ENCODE results near the gene PCCB. TPM values are rescaled to one million over a fixed set of nuclear protein-coding genes. Genes with fewer than 3 reads are reported as not detected.
"Not testable (repeated sequence)": the region's sequence is repeated elsewhere in the genome, so short reads cannot be mapped to it uniquely, and the experiment has no call there.

Gene PCCB
- total RNA-seq, 1 donor, result 14.9 TPM

DNA sequence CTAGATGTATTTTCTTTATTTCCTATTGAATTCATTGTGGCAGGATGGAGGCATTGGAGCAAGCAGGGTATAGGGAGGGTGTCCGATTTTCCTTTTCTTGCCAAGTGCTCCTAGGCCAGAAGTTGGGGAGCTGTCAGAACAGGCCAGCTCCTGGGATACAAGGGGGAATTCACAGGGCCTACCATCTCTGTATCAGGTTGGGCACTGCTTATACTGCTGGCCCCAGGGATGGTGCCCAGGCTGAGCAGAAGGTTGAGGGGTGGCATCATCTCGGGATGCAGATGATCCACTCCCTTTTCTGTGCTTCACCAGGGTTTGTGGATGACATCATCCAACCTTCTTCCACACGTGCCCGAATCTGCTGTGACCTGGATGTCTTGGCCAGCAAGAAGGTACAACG, 79.5 kb downstream of the PCCB start:
- no peak overlapping the region for H3K4me3 ChIP-seq (ENCODE audit: low read length)
- H3K4me1 ChIP-seq (ENCODE audit: insufficient read depth, low read length), result no peaks in the 10 kb centered on the region
- H3K27me3 ChIP-seq (ENCODE audit: insufficient read depth, low read length), result no peaks in the 10 kb centered on the region
- no peaks in the 10 kb centered on the region for H3K9me3 ChIP-seq (ENCODE audit: low read depth, low read length)

DNA sequence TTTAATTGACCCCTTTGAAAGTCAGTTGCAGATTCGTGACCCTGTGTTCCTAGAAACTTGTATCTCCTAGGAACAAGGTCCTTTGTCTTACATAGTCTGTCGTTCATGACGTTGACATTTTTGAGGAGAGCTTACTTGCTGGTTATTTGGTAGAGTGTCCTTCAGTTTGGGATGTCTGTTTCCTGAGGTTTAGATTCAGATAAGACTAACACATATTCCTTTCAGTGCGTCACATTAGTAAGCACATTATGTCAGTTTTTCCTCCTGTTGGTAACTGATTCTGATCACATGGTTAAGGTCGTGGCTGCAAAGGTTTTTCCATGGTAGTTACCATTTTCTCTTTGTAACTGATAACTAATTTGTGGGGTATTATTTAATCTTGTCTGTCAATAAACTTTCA, 80.8 kb downstream of the PCCB start:
- no peak overlapping the region for H3K4me3 ChIP-seq (ENCODE audit: low read length)
- H3K9me3 ChIP-seq (ENCODE audit: low read depth, low read length), result no peaks in the 10 kb centered on the region
- no peaks in the 10 kb centered on the region for H3K4me1 ChIP-seq (ENCODE audit: insufficient read depth, low read length)
- H3K27me3 ChIP-seq (ENCODE audit: insufficient read depth, low read length), result no peaks in the 10 kb centered on the region

DNA sequence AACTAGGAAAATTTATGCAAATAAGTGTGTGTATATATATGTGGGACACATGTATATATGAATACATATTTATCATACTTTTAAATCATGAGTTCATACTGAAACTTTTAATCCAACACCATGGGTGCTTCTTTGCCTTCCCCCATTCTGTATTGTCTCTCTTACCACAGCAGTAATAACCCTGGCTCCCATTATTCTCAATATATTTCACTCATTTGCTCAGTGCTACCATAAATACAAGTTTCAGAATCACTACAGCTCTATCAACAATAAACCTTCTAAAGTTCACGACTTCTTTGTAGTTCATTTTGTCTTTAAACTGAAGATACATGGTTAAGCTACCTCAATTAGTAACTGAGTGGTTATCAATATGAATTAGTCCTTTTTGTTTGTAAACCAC, 82.2 kb downstream of the PCCB start:
- Histone ChIP-seq H3K4me3 (ENCODE audit: low read length) (no peak overlapping the region), H3K9me3 (ENCODE audit: low read depth, low read length) (no peaks in the 10 kb centered on the region), H3K4me1 (ENCODE audit: insufficient read depth, low read length) (no peaks in the 10 kb centered on the region), H3K27me3 (ENCODE audit: insufficient read depth, low read length) (no peaks in the 10 kb centered on the region)

DNA sequence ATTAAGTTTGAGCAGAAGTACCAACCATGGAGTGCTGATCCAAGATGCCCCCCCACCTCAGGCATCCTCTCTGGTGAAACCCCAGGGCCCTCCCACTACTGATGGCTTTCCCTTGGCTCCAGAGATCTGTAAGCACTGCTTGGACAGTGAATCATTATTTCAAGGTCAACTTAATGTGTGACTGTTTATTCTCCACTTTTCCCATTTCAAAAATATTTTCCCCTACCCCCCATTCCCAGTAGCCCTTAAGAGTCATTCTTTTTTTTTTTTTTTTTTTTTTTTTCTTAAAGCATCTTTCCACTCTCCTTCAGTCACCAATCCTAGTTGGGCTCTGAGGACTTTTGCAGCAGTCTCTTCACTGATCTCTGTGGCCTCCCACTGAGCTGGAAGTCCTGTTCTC, 82.6 kb downstream of the PCCB start:
- Histone ChIP-seq H3K4me3 (ENCODE audit: low read length) (no peak overlapping the region), H3K9me3 (ENCODE audit: low read depth, low read length) (no peaks in the 10 kb centered on the region), H3K27me3 (ENCODE audit: insufficient read depth, low read length) (no peaks in the 10 kb centered on the region), H3K4me1 (ENCODE audit: insufficient read depth, low read length) (no peaks in the 10 kb centered on the region)

DNA sequence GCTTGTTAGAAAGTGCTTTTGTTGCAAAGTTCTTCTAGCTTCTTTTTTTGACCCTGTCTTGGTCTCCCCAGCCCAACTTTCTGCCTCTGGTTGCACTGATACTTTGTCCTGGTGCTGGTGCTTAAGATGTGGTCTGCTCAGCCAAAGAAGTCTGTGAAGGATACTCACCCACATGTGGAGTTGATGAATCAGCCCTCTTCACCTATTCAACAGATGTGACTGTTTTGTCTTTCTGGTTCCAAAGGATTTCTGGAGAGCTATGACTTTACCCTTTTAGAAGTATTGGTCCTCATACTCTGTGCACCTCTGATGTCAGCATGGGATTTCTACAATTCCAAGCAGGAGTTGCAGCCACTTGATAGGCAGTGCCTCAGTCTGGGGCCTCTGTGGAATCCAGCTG, 84.1 kb downstream of the PCCB start:
- Histone ChIP-seq H3K27me3 (ENCODE audit: insufficient read depth, low read length) (no peaks in the 10 kb centered on the region), H3K4me3 (ENCODE audit: low read length) (no peak overlapping the region), H3K4me1 (ENCODE audit: insufficient read depth, low read length) (no peaks in the 10 kb centered on the region), H3K9me3 (ENCODE audit: low read depth, low read length) (no peaks in the 10 kb centered on the region)

DNA sequence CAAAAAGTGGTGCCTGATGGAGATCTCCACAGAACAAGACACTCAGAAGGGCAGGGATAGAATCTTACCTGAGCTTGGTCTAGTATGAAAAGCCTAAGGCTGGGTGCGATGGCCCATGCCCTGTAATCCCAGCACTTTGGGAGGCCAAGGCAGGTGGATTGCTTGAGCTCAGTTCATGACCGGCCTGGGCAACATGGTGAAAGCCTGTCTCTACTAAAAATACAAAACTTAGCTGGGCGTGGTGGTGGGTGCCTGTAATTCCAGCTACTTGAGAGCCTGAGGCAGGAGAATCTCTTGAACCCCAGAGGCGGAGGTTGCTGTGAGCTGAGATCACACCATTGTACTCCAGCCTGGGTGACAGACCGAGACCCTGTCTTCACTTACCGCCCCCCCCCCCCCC, 84.6 kb downstream of the PCCB start:
- H3K9me3 ChIP-seq (ENCODE audit: low read depth, low read length); H3K27me3 ChIP-seq (ENCODE audit: insufficient read depth, low read length); H3K4me1 ChIP-seq (ENCODE audit: insufficient read depth, low read length): not testable (repeated sequence)

DNA sequence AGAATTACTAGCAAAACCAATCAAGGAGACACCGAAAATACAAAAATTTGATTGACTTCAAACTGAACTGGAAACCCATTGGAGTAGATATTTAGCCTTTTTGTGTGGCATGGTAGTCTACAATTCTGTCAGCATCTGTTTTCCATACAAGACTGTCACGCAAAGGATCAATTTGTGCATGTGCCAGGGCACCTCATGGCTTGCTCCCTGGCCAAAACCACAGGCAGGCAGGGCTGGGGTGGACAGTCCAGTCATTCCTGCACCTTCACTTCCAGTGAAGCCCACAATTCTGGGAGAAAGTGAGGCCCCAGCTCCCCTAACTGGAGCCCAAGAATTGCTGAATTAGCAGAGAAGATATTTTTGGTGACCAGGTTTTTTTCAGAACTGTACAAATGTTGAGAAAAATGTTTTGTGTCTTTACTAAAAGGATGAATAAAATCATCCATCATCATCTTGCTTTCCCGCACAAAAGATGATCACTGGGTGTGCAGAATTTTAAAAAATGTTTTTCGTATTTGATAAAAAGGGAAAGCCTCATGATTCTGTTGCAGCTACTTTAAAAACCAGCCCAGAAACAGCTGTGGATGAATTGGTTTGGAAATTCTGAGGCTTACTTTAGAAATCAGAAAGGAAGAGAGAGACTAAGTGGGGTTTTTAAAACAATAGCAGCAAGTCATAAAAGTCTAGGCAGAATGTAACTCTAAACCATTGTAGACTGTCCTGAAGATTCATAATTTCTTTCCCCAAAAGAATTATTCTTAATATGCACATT, 86.4 kb downstream of the PCCB start:
- Histone ChIP-seq H3K9me3 (ENCODE audit: low read depth, low read length) (no peaks in the 10 kb centered on the region), H3K4me1 (ENCODE audit: insufficient read depth, low read length) (no peaks in the 10 kb centered on the region), H3K27me3 (ENCODE audit: insufficient read depth, low read length) (no peaks in the 10 kb centered on the region), H3K4me3 (ENCODE audit: low read length) (no peak overlapping the region)

More for the DNA sequence above, 84.6 kb downstream of the PCCB start:
- not testable (repeated sequence) for H3K4me3 ChIP-seq (ENCODE audit: low read length)

DNA sequence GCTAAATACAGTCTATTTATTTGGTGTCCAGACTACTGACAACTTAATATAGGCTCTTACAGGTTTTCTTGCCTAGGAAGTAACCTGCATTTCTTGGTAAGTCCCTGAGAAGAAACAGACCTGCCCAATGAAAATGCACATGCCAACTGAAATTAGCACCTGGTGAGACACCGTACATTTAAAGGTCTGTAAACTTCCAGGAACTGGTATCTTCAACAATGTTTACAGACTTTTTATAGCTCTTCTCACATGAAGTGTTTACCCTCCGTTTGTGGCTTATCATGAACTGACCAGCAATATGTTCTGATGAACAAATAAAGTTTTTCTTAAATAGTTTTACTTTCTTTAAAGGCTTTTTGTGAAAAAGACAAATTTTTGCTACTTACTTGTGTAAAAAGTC, 93.3 kb downstream of the PCCB start:
- no peaks in the 10 kb centered on the region for H3K9me3 ChIP-seq (ENCODE audit: low read depth, low read length)
- H3K4me3 ChIP-seq (ENCODE audit: low read length), result no peak overlapping the region
- H3K27me3 ChIP-seq (ENCODE audit: insufficient read depth, low read length), result no peaks in the 10 kb centered on the region
- H3K4me1 ChIP-seq (ENCODE audit: insufficient read depth, low read length), result no peaks in the 10 kb centered on the region

DNA sequence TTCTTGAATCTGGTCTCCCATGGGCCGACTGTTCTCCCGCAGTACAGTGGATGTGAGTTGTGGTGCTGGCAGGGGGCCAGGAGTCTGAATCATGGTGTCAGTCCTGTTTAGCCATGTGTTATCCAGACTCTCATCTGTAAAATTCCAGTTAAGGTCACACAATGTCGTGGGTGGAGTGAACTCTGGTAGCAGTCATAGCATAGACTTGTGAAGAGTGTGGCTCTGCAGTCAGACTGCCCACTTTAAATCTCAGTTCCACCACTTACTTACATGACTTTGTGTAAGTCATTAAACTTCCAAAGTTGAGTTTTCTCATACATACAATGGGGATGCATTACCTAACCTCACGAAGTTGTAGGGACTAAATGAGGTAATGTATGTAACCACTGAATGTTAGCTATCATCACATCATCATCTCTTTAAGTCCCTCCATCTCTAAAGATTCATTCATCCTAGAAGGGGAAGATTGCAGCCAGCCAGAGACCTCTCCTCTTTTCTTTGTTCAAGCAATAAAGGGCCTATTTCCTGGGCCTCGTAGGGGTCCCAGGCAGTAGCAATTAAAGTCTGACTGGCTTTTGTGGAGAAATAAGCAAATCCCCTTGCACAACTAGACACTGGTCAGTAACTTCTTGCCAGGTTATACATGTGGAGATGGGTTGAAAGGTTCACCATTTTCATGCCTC, 93.9 kb downstream of the PCCB start:
- Histone ChIP-seq H3K9me3 (ENCODE audit: low read depth, low read length) (no peaks in the 10 kb centered on the region), H3K4me1 (ENCODE audit: insufficient read depth, low read length) (no peaks in the 10 kb centered on the region), H3K4me3 (ENCODE audit: low read length) (no peak overlapping the region), H3K27me3 (ENCODE audit: insufficient read depth, low read length) (no peaks in the 10 kb centered on the region)

DNA sequence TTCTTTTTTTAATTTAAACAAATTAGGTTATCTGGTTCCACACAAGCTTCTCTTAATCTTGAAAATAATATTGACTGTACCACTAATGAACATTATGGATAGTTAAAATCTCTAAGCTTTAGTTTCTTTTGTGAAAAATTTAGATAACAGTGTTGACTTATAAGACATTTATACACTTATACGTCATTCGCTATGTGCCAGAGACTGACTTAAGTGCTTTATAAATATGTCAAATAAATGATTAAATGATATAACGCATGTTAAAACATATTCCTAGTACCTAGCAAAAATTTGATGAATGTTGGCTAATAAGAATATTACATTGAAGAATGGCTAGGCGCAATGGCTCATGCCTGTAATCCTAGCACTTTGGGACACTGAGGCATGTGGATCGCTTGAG, 96.3 kb downstream of the PCCB start:
- Histone ChIP-seq H3K4me1 (ENCODE audit: insufficient read depth, low read length) (no peaks in the 10 kb centered on the region), H3K4me3 (ENCODE audit: low read length) (no peak overlapping the region), H3K27me3 (ENCODE audit: insufficient read depth, low read length) (no peaks in the 10 kb centered on the region), H3K9me3 (ENCODE audit: low read depth, low read length) (no peaks in the 10 kb centered on the region)

DNA sequence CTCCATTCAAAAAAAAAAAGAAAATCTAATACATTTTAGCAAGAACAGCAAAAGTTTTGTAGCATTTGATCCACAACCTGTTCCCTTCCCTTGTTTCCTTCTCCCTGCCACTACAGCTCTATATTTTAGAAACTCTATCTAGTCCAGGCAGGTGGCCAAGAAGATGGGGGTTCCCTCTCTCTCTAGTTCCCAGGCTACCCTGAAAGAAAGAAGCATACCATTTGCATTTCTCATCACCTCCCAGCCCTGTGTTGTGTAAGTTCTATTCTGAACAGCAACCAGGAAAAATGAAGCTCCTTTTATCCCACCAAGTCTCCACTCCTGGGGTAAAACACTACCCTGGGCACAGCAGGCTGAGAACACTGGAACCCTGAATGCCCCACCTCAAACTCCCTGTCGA, 100.0 kb downstream of the PCCB start:
- no peaks in the 10 kb centered on the region for H3K4me1 ChIP-seq (ENCODE audit: insufficient read depth, low read length)
- H3K27me3 ChIP-seq (ENCODE audit: insufficient read depth, low read length), result no peaks in the 10 kb centered on the region
- H3K4me3 ChIP-seq (ENCODE audit: low read length), result no peak overlapping the region
- H3K9me3 ChIP-seq (ENCODE audit: low read depth, low read length), result no peaks in the 10 kb centered on the region

DNA sequence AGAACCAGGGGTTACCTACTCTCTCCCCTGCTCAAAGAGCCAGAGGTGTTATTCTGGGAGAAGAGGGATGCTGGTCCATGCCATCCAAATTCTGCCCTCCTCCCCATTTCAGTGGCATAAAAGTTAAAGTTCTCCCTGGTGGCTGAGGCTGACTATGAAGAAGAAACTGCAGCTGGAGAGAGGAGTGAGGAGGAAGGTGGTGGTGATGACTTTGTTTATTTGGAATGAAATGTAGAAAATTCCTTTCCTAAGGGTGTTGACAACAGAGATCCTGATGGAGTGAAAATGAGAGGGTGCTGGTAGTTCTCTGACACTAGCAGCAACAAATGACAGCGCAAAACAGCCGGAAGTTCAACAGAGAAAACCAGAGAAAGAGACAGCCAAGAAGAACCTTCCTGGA, 100.4 kb downstream of the PCCB start:
- Histone ChIP-seq H3K4me1 (ENCODE audit: insufficient read depth, low read length) (no peaks in the 10 kb centered on the region), H3K9me3 (ENCODE audit: low read depth, low read length) (no peaks in the 10 kb centered on the region), H3K4me3 (ENCODE audit: low read length) (no peak overlapping the region), H3K27me3 (ENCODE audit: insufficient read depth, low read length) (no peaks in the 10 kb centered on the region)

DNA sequence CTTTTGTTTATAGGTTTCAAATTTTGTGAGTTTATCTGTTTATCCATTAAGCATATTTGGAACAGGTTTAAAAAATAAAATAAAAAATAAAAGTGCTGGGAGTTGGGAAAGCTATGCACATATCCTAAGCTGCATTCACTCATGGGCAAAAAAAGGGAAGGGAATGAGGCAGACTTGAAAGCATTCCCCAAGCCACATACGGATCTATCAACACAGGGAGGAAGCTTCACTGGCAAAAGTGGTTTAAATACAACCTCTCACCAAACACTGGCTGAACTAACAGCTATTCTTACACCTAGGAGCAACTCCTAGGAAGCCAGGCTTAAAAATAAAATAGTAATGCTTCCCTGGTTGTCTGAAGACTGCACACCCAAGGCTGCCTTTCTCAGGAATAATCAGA, 101.2 kb downstream of the PCCB start:
- Histone ChIP-seq H3K9me3 (ENCODE audit: low read depth, low read length) (no peaks in the 10 kb centered on the region), H3K27me3 (ENCODE audit: insufficient read depth, low read length) (no peaks in the 10 kb centered on the region), H3K4me1 (ENCODE audit: insufficient read depth, low read length) (no peaks in the 10 kb centered on the region), H3K4me3 (ENCODE audit: low read length) (no peak overlapping the region)

DNA sequence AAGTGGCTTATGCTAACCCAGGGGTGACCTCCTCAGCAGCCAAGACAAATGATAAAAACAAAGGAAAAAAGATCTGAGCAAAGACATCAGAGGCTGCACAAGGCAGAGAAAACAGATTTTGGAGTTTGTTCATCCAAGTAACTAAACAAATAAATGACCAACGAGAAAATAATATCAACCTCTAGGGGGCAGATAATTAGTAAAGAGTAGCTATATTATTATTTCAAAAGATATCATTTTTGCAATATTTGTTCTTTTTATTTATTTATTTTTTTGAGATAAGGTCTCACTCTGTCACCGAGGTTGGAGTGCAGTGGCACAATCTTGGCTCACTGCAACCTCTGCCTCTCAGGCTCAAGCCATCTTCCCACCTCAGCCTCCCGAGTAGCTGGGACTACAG, 101.8 kb downstream of the PCCB start:
- no peaks in the 10 kb centered on the region for H3K27me3 ChIP-seq (ENCODE audit: insufficient read depth, low read length)
- no peaks in the 10 kb centered on the region for H3K9me3 ChIP-seq (ENCODE audit: low read depth, low read length)
- H3K4me1 ChIP-seq (ENCODE audit: insufficient read depth, low read length), result no peaks in the 10 kb centered on the region
- H3K4me3 ChIP-seq (ENCODE audit: low read length), result no peak overlapping the region

DNA sequence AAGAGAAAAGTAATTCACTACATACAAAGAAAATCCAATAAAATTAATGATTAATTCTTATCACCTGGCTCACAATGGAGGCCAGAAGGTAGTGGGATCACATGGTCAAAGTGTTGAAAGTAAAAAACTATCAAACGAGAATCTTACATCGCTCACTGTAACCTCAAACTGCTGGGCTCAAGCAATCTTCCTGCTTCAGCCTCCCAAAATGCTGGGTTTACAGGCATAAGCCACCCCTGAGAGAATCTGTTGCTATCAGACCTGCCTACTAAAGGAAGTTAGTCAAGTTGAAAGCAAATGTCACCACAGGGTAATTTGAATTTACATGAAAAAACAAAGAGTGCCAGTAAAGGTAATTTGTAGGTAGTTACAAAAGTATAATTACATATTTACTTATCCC, 103.3 kb downstream of the PCCB start:
- no peaks in the 10 kb centered on the region for H3K9me3 ChIP-seq (ENCODE audit: low read depth, low read length)
- H3K4me1 ChIP-seq (ENCODE audit: insufficient read depth, low read length), result no peaks in the 10 kb centered on the region
- H3K27me3 ChIP-seq (ENCODE audit: insufficient read depth, low read length), result no peaks in the 10 kb centered on the region
- H3K4me3 ChIP-seq (ENCODE audit: low read length), result no peak overlapping the region

DNA sequence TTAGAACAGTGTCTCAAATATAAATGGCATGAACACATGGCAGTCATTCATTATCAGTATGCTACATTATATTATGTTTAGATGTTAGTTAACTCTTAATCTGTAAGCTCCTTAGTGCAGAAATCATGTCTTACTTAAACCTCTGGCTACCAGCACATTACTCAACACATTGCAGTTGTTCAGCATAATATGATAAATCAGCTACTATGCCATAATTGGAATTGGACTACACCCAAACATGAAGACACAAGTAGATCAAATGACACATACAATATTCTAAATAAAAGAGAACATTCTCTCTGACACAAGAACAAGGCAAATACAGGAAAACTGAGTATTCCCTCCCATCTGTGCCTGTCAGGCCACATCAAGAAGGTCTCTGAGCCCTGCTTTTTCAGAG, 116.1 kb downstream of the PCCB start:
- Histone ChIP-seq H3K27me3 (ENCODE audit: insufficient read depth, low read length) (no peaks in the 10 kb centered on the region), H3K4me3 (ENCODE audit: low read length) (no peak overlapping the region), H3K4me1 (ENCODE audit: insufficient read depth, low read length) (no peaks in the 10 kb centered on the region), H3K9me3 (ENCODE audit: low read depth, low read length) (no peaks in the 10 kb centered on the region)

Data from mononuclear cell (primary cell).